GM12878 (cell line): ENCODE results near the gene NCKAP5. TPM values are rescaled to one million over a fixed set of nuclear protein-coding genes. Genes with fewer than 3 reads are reported as not detected.

ENCODE experiments used
- ATAC-seq: fragments of 200-7000 bp; cut with Tn5 transposase; 3 replicates; pipeline ENCODE4 v1.9.1; 2020; ENCODE audit warnings: mild to moderate bottlenecking, moderate library complexity
- BruUV-seq: library from RNA; stranded (reverse); fragments of 400-500 nt; replicated peaks from 2 replicates; lab custom pipeline; 2021; lab: Mats Ljungman, UMichigan
- CTCF ChIA-PET: fragments of 300-600 bp; sonication (Branson Sonifier 250); formaldehyde crosslinking; extraction: SDS; loops from one replicate; lab custom pipeline; 2021; ENCODE audit warnings: inconsistent platforms; lab: Yijun Ruan, JAX
- POLR2A ChIA-PET: fragments of 350-600 bp; formaldehyde crosslinking; extraction: SDS; loops from one replicate; lab custom pipeline; 2021; ENCODE audit warnings: inconsistent platforms; lab: Charles Lee
- RAD21 ChIA-PET: fragments of 300-600 bp; sonication (Branson Sonifier 250); formaldehyde crosslinking; loops from one replicate; lab custom pipeline; 2023; ENCODE audit warnings: antibody characterized with exemption; ENCODE audit not compliant: unreplicated experiment; lab: Charles Lee
- SMC1A ChIA-PET: fragments of 300-600 bp; sonication (Branson Sonifier 250); formaldehyde crosslinking; loops from one replicate; lab custom pipeline; 2023; ENCODE audit not compliant: unreplicated experiment, uncharacterized antibody; lab: Charles Lee
- DNase-seq: peaks from one replicate; pipeline ENCODE4 v3.0.0-alpha.2; 2011; ENCODE audit warnings: low read depth, low spot score
- FAIRE-seq: peaks from 3 replicates; lab custom pipeline; 2011; peaks lifted over from hg19 to GRCh38; lab: Jason Lieb, UNC
- H2AFZ ChIP-seq: 2 replicates; pipeline ENCODE4 v1.6.0; 2011; ENCODE audit warnings: low read depth, low read length, control low read depth; ENCODE audit not compliant: control insufficient read depth
- H3K27ac ChIP-seq: 2 replicates; pipeline ENCODE4 v1.5.1; 2011; ENCODE audit warnings: control low read depth; ENCODE audit not compliant: control insufficient read depth, insufficient read depth
- H3K27me3 ChIP-seq, 2 experiments: replicated peaks in 1 of 2; 2 replicates each; pipeline versions ENCODE4 v1.6.0 to v1.6.1; 2011; ENCODE audit warnings: low read length in 1 of 2; ENCODE audit not compliant: control insufficient read depth in 2 of 2, insufficient read depth in 2 of 2
- H3K36me3 ChIP-seq, 2 experiments: 2 replicates each; pipeline ENCODE4 v1.5.1; 2011; ENCODE audit warnings: low read length in 1 of 2; ENCODE audit not compliant: control insufficient read depth in 2 of 2, insufficient read depth in 2 of 2
- H3K4me1 ChIP-seq: 2 replicates; pipeline ENCODE4 v1.6.1; 2011; ENCODE audit warnings: mild to moderate bottlenecking, low read length, moderate library complexity, mixed read lengths; ENCODE audit not compliant: control insufficient read depth, insufficient read depth
- H3K4me2 ChIP-seq: 2 replicates; pipeline ENCODE4 v1.6.0; 2011; ENCODE audit warnings: control low read depth; ENCODE audit not compliant: control insufficient read depth, insufficient read depth
- H3K4me3 ChIP-seq: fragments of 200-600 bp; sonication (generic); 2 replicates; pipeline ENCODE4 v1.5.1; 2016
- H3K79me2 ChIP-seq: 2 replicates; pipeline ENCODE4 v1.6.0; 2011; ENCODE audit warnings: low read length; ENCODE audit not compliant: control insufficient read depth, insufficient read depth
- H3K9ac ChIP-seq: 2 replicates; pipeline ENCODE4 v1.8.0; 2011; ENCODE audit warnings: low read length, control low read depth, mixed read lengths; ENCODE audit not compliant: control insufficient read depth, insufficient read depth
- H3K9me3 ChIP-seq: replicated peaks from 3 replicates; pipeline ENCODE4 v1.5.1; 2011; ENCODE audit warnings: mild to moderate bottlenecking, low read length; ENCODE audit not compliant: control insufficient read depth, insufficient read depth
- H4K20me1 ChIP-seq: 2 replicates; pipeline ENCODE4 v1.6.0; 2011; ENCODE audit not compliant: control insufficient read depth, insufficient read depth
- BRCA1 ChIP-seq: IDR thresholded peaks from 2 replicates; pipeline ENCODE4 v1.6.1; 2011; ENCODE audit warnings: low read depth, low read length, improper control_type of control experiment
- CBFB ChIP-seq: IDR thresholded peaks from 2 replicates; pipeline ENCODE4 v1.6.1; 2016; ENCODE audit warnings: antibody characterized with exemption, low read depth
- CTCF ChIP-seq, 3 experiments: IDR thresholded peaks in 2 of 3; conservative IDR thresholded peaks in 1 of 3; 2 replicates each; pipeline ENCODE4 v1.5.1; 2011; ENCODE audit warnings: low read depth in 3 of 3, low read length in 3 of 3, mild to moderate bottlenecking in 3 of 3, control low read depth in 2 of 3, moderate library complexity in 2 of 3, inconsistent platforms in 1 of 3, mixed read lengths in 1 of 3; ENCODE audit not compliant: control insufficient read depth in 2 of 3, insufficient read depth in 1 of 3; ENCODE audit errors: extremely low read depth in 1 of 3
- E2F8 ChIP-seq: fragments of 450-650 bp; IDR thresholded peaks from 2 replicates; pipeline ENCODE4 v1.6.1; 2018; ENCODE audit warnings: mild to moderate bottlenecking, low read depth, moderate library complexity; ENCODE audit not compliant: partially characterized antibody
- HDGF ChIP-seq: fragments of 450-650 bp; IDR thresholded peaks from 2 replicates; pipeline ENCODE4 v1.6.1; 2016; ENCODE audit warnings: antibody characterized with exemption
- NR2C2 ChIP-seq: IDR thresholded peaks from 2 replicates; pipeline ENCODE4 v1.6.1; 2011; ENCODE audit warnings: borderline replicate concordance, low read depth; ENCODE audit not compliant: control insufficient read depth, insufficient read length
- RFX5 ChIP-seq: IDR thresholded peaks from 2 replicates; pipeline ENCODE4 v1.6.1; 2011; ENCODE audit warnings: low read depth, low read length, improper control_type of control experiment
- SKIL ChIP-seq: fragments of 450-650 bp; IDR thresholded peaks from 2 replicates; pipeline ENCODE4 v1.6.1; 2017; ENCODE audit warnings: mild to moderate bottlenecking, low read depth, inconsistent platforms; ENCODE audit not compliant: poor library complexity, severe bottlenecking
- SP1 ChIP-seq: IDR thresholded peaks from one replicate; pipeline ENCODE4 v1.6.1; 2011; ENCODE audit warnings: low read depth, low read length
- SPI1 ChIP-seq: IDR thresholded peaks from 2 replicates; pipeline ENCODE4 v1.6.1; 2011; ENCODE audit warnings: low read depth, mild to moderate bottlenecking, low read length, moderate library complexity, borderline replicate concordance; ENCODE audit not compliant: insufficient read depth
- STAT3 ChIP-seq: IDR thresholded peaks from 2 replicates; pipeline ENCODE4 v1.6.1; 2011; ENCODE audit warnings: low read depth, low read length, improper control_type of control experiment
- ZNF592 ChIP-seq: fragments of 450-650 bp; IDR thresholded peaks from 2 replicates; pipeline ENCODE4 v1.6.1; 2017; ENCODE audit warnings: mild to moderate bottlenecking, moderate library complexity
- ZNF622 ChIP-seq: fragments of 450-650 bp; IDR thresholded peaks from 2 replicates; pipeline ENCODE4 v1.6.1; 2017; ENCODE audit warnings: mild to moderate bottlenecking, inconsistent platforms
- WGBS: methylation state at CpG from one replicate; pipeline ENCODE4 v1.1.6; 2016; ENCODE audit warnings: low lambda C conversion rate; ENCODE audit not compliant: insufficient replicate concordance, insufficient coverage; ENCODE audit errors: missing lambda C conversion rate; 5-methylcytosine and 5-hydroxymethylcytosine counted together
- in situ Hi-C: fragments of 300-500 bp; cut with MboI; formaldehyde crosslinking; loops from 9 replicates; pipeline ENCODE4 v1.14.3; 2018; ENCODE audit warnings: mixed read lengths
- intact Hi-C: fragments of 100-400 bp; cut with micrococcal nuclease; formaldehyde crosslinking; loops from one replicate; pipeline ENCODE4 v1.14.2; 2022; ENCODE audit not compliant: unreplicated experiment
- polyA plus RNA-seq, 11 experiments: library from polyadenylated mRNA; depleted of rRNA in 4 of 11; unstranded in 6 of 11; stranded (reverse) in 5 of 11; fragments of >200 nt; fragmentation: Nextera tagmentation in 4 of 11; fragmentation: Illumina TruSeq in 1 of 11; extraction: Ambion mirVana in 4 of 11; extraction: Trizol in 1 of 11; gene quantifications; 1 replicate in 1 of 11; 2 replicates in 10 of 11; pipeline versions ENCODE4 v1.2.1 to v1.2.3, GENCODE V29; 2011 to 2016; ENCODE audit warnings: inconsistent platforms in 2 of 11, missing spikeins in 2 of 11, low read depth in 1 of 11
- total RNA-seq, 4 experiments: library from RNA; depleted of rRNA in 3 of 4; stranded (reverse); fragments of >200 nt in 3 of 4; fragmentation: Illumina TruSeq in 1 of 4; extraction: Trizol in 1 of 4; gene quantifications; 2 replicates each; pipeline versions ENCODE4 v1.2.1 to v1.2.3, GENCODE V29; 2013 to 2021

NCKAP5 gene
- total and polyA plus RNA-seq, 10 of the 15 experiments (the other 5 are each of a cell fraction or from before 2014, with no cell fraction given), result 0.06 to 0.44 (median 0.16) TPM

- FAIRE-seq, result no peak
- H3K4me1 ChIP-seq, result no peaks in the 10 kb centered on the region
- intact Hi-C loops, result no loop called here
- H2AFZ ChIP-seq, result no peak overlapping the region
- no peak overlapping the region for H3K4me3 ChIP-seq
- no peaks in the 10 kb centered on the region for H3K36me3 ChIP-seq
- H3K79me2 ChIP-seq, result no peaks in the 10 kb centered on the region
- H3K9me3 ChIP-seq, result no peaks in the 10 kb centered on the region
- H4K20me1 ChIP-seq, result no peaks in the 10 kb centered on the region
- no peak for DNase-seq
- ATAC-seq, result no peak
- in situ Hi-C loops, result no loop called here
- WGBS, result 0% methylated on average over 1 of the region's 1 CpG
- H3K4me2 ChIP-seq, result no peak overlapping the region
- ChIA-PET SMC1A (interaction anchor here (1.3 to 6.6 kb wide), 9 partner anchors 9 to 110 kb away, joined by 3 to 81 read pairs (median 11); no protein-coding TSS in a partner anchor), POLR2A (interaction anchor here (1.4 to 2.1 kb wide), 3 partner anchors 10 to 83 kb away, joined by 5 to 18 read pairs (median 7); no protein-coding TSS in a partner anchor), RAD21 (interaction anchor here (1.0 to 3.4 kb wide), 5 partner anchors 10 to 88 kb away, joined by 5 to 28 read pairs (median 12); no protein-coding TSS in a partner anchor), CTCF (interaction anchor here (1.6 to 4.2 kb wide), 5 partner anchors 11 to 86 kb away, joined by 3 to 26 read pairs (median 10); no protein-coding TSS in a partner anchor)
- no peak overlapping the region for H3K9ac ChIP-seq
- no TSS peak for BruUV-seq
- no peak overlapping the region for H3K27ac ChIP-seq
- no peaks in the 10 kb centered on the region for H3K27me3 ChIP-seq
- no peak for TF ChIP-seq RFX5
- TF ChIP-seq CBFB, result no peak
- no peak for TF ChIP-seq ZNF592
- TF ChIP-seq SP1, result no peak
- no peak for TF ChIP-seq HDGF
- TF ChIP-seq SPI1, result no peak
- TF ChIP-seq SKIL, result no peak
- TF ChIP-seq NR2C2, result no peak
- no peak for TF ChIP-seq STAT3
- no peak for TF ChIP-seq BRCA1
- no peak for TF ChIP-seq ZNF622
- TF ChIP-seq E2F8, result no peak
- no peak for TF ChIP-seq CTCF (IDR thresholded peaks at IDR 0.05 in 2 of 3, conservative IDR thresholded peaks at IDR 0.05 in 1 of 3; ENCODE audit: control insufficient read depth in 2 of 3, extremely low read depth in 1 of 3, insufficient read depth in 1 of 3, low read depth in 3 of 3, low read length in 3 of 3)
Observed at GRCh38 chr2:133503927-133504326, 64.3 kb downstream of the NCKAP5 start.
